ENCODE measurements around the gene RNF123. TPM values are rescaled to one million over a fixed set of nuclear protein-coding genes. Genes with fewer than 3 reads are reported as not detected.

The RNF123 gene
- total and polyA plus RNA-seq, 2 experiments from 2014 or later = 14.6 to 32.5 TPM

DNA sequence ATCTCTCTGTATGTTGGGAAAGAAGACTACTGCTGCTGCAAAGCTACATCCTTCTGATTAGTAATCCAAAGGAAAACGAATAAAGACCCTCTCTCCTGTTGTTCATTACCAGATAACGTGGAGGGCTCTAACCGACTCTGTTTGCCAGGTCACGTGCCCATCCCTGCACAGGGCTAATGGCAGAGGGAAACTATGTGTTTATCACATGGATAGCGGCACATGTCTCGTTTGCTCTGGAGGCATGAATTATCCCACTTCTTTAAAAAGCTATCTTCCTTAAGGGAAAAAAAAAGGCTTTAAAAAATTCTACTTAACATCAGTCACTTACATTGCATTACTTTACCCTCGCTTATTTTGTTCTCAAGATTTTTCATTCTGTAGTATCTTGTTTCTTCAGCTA, 48.1 kb upstream of the RNF123 start:
- H3K27me3 ChIP-seq (ENCODE audit: insufficient read depth) = no peaks in the 10 kb centered on the region
- no peak overlapping the region for H2AFZ ChIP-seq
- no peak for ATAC-seq
- Mint-ChIP-seq H3K4me1 (no peaks in the 10 kb centered on the region), H3K27me3 (ENCODE audit: insufficient read depth, low read depth, poor library complexity) (peaks cover 4% of the 10 kb centered on the region), H3K36me3 (ENCODE audit: low read depth) (no peaks in the 10 kb centered on the region; the same call in 2 of the 3 replicates), H3K4me3 (no peak overlapping the region), H3K9me3 (no peaks in the 10 kb centered on the region), H3K27ac (no peak overlapping the region)
- no peak overlapping the region for H3K4me3 ChIP-seq
- H3K36me3 ChIP-seq (ENCODE audit: insufficient read depth) = no peaks in the 10 kb centered on the region
- no peak overlapping the region for H3K27ac ChIP-seq (ENCODE audit: low read depth)
- no peaks in the 10 kb centered on the region for H4K20me1 ChIP-seq (replicated peaks; ENCODE audit: insufficient read depth)
- no peaks in the 10 kb centered on the region for H3K9me2 ChIP-seq (ENCODE audit: insufficient read depth)
- no peaks in the 10 kb centered on the region for H3K79me2 ChIP-seq (replicated peaks; ENCODE audit: insufficient read depth)
- TF ChIP-seq, protein P1, sequence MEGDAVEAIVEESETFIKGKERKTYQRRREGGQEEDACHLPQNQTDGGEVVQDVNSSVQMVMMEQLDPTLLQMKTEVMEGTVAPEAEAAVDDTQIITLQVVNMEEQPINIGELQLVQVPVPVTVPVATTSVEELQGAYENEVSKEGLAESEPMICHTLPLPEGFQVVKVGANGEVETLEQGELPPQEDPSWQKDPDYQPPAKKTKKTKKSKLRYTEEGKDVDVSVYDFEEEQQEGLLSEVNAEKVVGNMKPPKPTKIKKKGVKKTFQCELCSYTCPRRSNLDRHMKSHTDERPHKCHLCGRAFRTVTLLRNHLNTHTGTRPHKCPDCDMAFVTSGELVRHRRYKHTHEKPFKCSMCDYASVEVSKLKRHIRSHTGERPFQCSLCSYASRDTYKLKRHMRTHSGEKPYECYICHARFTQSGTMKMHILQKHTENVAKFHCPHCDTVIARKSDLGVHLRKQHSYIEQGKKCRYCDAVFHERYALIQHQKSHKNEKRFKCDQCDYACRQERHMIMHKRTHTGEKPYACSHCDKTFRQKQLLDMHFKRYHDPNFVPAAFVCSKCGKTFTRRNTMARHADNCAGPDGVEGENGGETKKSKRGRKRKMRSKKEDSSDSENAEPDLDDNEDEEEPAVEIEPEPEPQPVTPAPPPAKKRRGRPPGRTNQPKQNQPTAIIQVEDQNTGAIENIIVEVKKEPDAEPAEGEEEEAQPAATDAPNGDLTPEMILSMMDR (conservative IDR thresholded peaks at IDR 0.05; ENCODE audit: low read depth in 2 of 2) = no peak
- TF ChIP-seq, protein P2, sequence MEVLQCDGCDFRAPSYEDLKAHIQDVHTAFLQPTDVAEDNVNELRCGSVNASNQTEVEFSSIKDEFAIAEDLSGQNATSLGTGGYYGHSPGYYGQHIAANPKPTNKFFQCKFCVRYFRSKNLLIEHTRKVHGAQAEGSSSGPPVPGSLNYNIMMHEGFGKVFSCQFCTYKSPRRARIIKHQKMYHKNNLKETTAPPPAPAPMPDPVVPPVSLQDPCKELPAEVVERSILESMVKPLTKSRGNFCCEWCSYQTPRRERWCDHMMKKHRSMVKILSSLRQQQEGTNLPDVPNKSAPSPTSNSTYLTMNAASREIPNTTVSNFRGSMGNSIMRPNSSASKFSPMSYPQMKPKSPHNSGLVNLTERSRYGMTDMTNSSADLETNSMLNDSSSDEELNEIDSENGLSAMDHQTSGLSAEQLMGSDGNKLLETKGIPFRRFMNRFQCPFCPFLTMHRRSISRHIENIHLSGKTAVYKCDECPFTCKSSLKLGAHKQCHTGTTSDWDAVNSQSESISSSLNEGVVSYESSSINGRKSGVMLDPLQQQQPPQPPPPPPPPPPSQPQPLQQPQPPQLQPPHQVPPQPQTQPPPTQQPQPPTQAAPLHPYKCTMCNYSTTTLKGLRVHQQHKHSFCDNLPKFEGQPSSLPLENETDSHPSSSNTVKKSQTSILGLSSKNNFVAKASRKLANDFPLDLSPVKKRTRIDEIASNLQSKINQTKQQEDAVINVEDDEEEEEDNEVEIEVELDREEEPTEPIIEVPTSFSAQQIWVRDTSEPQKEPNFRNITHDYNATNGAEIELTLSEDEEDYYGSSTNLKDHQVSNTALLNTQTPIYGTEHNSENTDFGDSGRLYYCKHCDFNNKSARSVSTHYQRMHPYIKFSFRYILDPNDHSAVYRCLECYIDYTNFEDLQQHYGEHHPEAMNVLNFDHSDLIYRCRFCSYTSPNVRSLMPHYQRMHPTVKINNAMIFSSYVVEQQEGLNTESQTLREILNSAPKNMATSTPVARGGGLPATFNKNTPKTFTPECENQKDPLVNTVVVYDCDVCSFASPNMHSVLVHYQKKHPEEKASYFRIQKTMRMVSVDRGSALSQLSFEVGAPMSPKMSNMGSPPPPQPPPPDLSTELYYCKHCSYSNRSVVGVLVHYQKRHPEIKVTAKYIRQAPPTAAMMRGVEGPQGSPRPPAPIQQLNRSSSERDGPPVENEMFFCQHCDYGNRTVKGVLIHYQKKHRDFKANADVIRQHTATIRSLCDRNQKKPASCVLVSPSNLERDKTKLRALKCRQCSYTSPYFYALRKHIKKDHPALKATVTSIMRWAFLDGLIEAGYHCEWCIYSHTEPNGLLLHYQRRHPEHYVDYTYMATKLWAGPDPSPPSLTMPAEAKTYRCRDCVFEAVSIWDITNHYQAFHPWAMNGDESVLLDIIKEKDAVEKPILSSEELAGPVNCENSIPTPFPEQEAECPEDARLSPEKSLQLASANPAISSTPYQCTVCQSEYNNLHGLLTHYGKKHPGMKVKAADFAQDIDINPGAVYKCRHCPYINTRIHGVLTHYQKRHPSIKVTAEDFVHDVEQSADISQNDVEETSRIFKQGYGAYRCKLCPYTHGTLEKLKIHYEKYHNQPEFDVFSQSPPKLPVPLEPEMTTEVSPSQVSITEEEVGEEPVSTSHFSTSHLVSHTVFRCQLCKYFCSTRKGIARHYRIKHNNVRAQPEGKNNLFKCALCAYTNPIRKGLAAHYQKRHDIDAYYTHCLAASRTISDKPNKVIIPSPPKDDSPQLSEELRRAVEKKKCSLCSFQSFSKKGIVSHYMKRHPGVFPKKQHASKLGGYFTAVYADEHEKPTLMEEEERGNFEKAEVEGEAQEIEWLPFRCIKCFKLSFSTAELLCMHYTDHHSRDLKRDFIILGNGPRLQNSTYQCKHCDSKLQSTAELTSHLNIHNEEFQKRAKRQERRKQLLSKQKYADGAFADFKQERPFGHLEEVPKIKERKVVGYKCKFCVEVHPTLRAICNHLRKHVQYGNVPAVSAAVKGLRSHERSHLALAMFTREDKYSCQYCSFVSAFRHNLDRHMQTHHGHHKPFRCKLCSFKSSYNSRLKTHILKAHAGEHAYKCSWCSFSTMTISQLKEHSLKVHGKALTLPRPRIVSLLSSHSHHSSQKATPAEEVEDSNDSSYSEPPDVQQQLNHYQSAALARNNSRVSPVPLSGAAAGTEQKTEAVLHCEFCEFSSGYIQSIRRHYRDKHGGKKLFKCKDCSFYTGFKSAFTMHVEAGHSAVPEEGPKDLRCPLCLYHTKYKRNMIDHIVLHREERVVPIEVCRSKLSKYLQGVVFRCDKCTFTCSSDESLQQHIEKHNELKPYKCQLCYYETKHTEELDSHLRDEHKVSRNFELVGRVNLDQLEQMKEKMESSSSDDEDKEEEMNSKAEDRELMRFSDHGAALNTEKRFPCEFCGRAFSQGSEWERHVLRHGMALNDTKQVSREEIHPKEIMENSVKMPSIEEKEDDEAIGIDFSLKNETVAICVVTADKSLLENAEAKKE (CRISPR knock-in tag; IDR thresholded peaks at IDR 0.05) = no peak
- TF ChIP-seq, protein P3, sequence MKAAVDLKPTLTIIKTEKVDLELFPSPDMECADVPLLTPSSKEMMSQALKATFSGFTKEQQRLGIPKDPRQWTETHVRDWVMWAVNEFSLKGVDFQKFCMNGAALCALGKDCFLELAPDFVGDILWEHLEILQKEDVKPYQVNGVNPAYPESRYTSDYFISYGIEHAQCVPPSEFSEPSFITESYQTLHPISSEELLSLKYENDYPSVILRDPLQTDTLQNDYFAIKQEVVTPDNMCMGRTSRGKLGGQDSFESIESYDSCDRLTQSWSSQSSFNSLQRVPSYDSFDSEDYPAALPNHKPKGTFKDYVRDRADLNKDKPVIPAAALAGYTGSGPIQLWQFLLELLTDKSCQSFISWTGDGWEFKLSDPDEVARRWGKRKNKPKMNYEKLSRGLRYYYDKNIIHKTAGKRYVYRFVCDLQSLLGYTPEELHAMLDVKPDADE (IDR thresholded peaks at IDR 0.05) = no peak
- no peak for TF ChIP-seq ZNF114 (CRISPR knock-in tag; IDR thresholded peaks at IDR 0.05)
- no peak for TF ChIP-seq EZH2phosphoT487 (IDR thresholded peaks at IDR 0.05; ENCODE audit: unreplicated experiment)
- TF ChIP-seq STAT1 (IDR thresholded peaks at IDR 0.05; ENCODE audit: unreplicated experiment) = no peak
- TF ChIP-seq NANOG (IDR thresholded peaks at IDR 0.05; ENCODE audit: borderline replicate concordance) = no peak
- TF ChIP-seq, protein P4, sequence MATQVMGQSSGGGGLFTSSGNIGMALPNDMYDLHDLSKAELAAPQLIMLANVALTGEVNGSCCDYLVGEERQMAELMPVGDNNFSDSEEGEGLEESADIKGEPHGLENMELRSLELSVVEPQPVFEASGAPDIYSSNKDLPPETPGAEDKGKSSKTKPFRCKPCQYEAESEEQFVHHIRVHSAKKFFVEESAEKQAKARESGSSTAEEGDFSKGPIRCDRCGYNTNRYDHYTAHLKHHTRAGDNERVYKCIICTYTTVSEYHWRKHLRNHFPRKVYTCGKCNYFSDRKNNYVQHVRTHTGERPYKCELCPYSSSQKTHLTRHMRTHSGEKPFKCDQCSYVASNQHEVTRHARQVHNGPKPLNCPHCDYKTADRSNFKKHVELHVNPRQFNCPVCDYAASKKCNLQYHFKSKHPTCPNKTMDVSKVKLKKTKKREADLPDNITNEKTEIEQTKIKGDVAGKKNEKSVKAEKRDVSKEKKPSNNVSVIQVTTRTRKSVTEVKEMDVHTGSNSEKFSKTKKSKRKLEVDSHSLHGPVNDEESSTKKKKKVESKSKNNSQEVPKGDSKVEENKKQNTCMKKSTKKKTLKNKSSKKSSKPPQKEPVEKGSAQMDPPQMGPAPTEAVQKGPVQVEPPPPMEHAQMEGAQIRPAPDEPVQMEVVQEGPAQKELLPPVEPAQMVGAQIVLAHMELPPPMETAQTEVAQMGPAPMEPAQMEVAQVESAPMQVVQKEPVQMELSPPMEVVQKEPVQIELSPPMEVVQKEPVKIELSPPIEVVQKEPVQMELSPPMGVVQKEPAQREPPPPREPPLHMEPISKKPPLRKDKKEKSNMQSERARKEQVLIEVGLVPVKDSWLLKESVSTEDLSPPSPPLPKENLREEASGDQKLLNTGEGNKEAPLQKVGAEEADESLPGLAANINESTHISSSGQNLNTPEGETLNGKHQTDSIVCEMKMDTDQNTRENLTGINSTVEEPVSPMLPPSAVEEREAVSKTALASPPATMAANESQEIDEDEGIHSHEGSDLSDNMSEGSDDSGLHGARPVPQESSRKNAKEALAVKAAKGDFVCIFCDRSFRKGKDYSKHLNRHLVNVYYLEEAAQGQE (IDR thresholded peaks at IDR 0.05; ENCODE audit: unreplicated experiment) = no peak
- TF ChIP-seq EZH2 (IDR thresholded peaks at IDR 0.05; ENCODE audit: low read depth, unreplicated experiment) = no peak
- no peak for TF ChIP-seq JUNB (IDR thresholded peaks at IDR 0.05; ENCODE audit: unreplicated experiment)
- no peak for TF ChIP-seq CREB1 (CRISPR knock-in tag; IDR thresholded peaks at IDR 0.05; ENCODE audit: low read depth)
- TF ChIP-seq ZNF331 (CRISPR knock-in tag; IDR thresholded peaks at IDR 0.05; ENCODE audit: low read depth) = no peak
- H3K4me1 ChIP-seq (ENCODE audit: insufficient read depth) = no peaks in the 10 kb centered on the region
- no peaks in the 10 kb centered on the region for H3F3A ChIP-seq (replicated peaks; ENCODE audit: low read depth)
- H3K4me2 ChIP-seq = no peak overlapping the region
- DNase-seq (ENCODE audit: low spot score) = no peak

Data from GM23338 (cell line).